A549 (cell line): ENCODE data around the gene DGLUCY. TPM values are rescaled to one million over a fixed set of nuclear protein-coding genes. Genes with fewer than 3 reads are reported as not detected.

Source experiments
- ATAC-seq, 2 experiments: fragments of 200-7000 bp in 1 of 2; fragments of >200 bp in 1 of 2; cut with Nextera tagmentation in 1 of 2; cut with Tn5 transposase in 1 of 2; 3 replicates each; pipeline versions ENCODE4 v1.8.0 to v1.9.1; 2018 to 2020; ENCODE audit warnings: mild to moderate bottlenecking in 1 of 2, moderate library complexity in 1 of 2
- CTCF ChIA-PET: fragments of 300-600 bp; sonication (Branson Sonifier 250); formaldehyde crosslinking; extraction: SDS; loops from one replicate; lab custom pipeline; 2021; ENCODE audit warnings: antibody characterized with exemption, inconsistent platforms; lab: Yijun Ruan, JAX
- POLR2A ChIA-PET: fragments of 350-600 bp; formaldehyde crosslinking; extraction: SDS; loops from one replicate; lab custom pipeline; 2021; ENCODE audit warnings: antibody characterized with exemption, inconsistent platforms; lab: Yijun Ruan, JAX
- DNase-seq, 2 experiments: peaks; one replicate each; pipeline versions ENCODE4 v3.0.0 to v3.0.0-alpha.2; 2011 to 2016; ENCODE audit warnings: low read depth in 1 of 2, low spot score in 1 of 2
- FAIRE-seq: peaks from 2 replicates; lab custom pipeline; 2011; peaks lifted over from hg19 to GRCh38; lab: Jason Lieb, UNC
- H3K27ac ChIP-seq, 2 experiments: fragments of >200 bp; sonication (Bioruptor Twin); formaldehyde crosslinking; 3 replicates each; pipeline ENCODE4 v1.5.1; 2016 to 2017
- H3K4me1 ChIP-seq: fragments of >200 bp; sonication (Bioruptor Twin); formaldehyde crosslinking; 3 replicates; pipeline ENCODE4 v1.6.1; 2016
- H3K4me2 ChIP-seq: fragments of >200 bp; sonication (Bioruptor Twin); formaldehyde crosslinking; 3 replicates; pipeline ENCODE4 v1.6.1; 2016
- H3K4me3 ChIP-seq: fragments of >200 bp; sonication (Bioruptor Twin); formaldehyde crosslinking; 3 replicates; pipeline ENCODE4 v1.5.1; 2016
- H3K9me3 ChIP-seq: fragments of >200 bp; sonication (Bioruptor Twin); formaldehyde crosslinking; 3 replicates; pipeline ENCODE4 v1.6.1; 2016
- CBX8 ChIP-seq: fragments of 200-600 bp; sonication (generic); IDR thresholded peaks from 2 replicates; pipeline ENCODE4 v1.6.1; 2016
- EHF ChIP-seq: fragments of 250-450 bp; sonication (Bioruptor Pico); IDR thresholded peaks from 2 replicates; pipeline ENCODE4 v1.5.0; 2020; ENCODE audit warnings: mild to moderate bottlenecking
- EHMT2 ChIP-seq: fragments of 200-600 bp; sonication (generic); IDR thresholded peaks from 2 replicates; pipeline ENCODE4 v1.6.1; 2016; ENCODE audit warnings: antibody characterized with exemption, low read depth, mild to moderate bottlenecking, moderate library complexity
- ELK1 ChIP-seq: fragments of 150-350 bp; IDR thresholded peaks from 2 replicates; pipeline ENCODE4 v1.6.1; 2014; ENCODE audit warnings: low read depth, mild to moderate bottlenecking, low read length
- ESRRA ChIP-seq: fragments of 150-350 bp; IDR thresholded peaks from 2 replicates; pipeline ENCODE4 v1.6.1; 2014; ENCODE audit warnings: mild to moderate bottlenecking, low read length, borderline replicate concordance
- FOSB ChIP-seq: fragments of 250-450 bp; sonication (Bioruptor Pico); IDR thresholded peaks from 2 replicates; pipeline ENCODE4 v1.5.0; 2020; ENCODE audit warnings: mild to moderate bottlenecking, moderate library complexity
- FOSL2 ChIP-seq, 2 experiments: fragments of 450-650 bp in 1 of 2; fragments of >200 bp in 1 of 2; sonication (Bioruptor Twin) in 1 of 2; formaldehyde crosslinking; IDR thresholded peaks; 2 replicates each; pipeline versions ENCODE4 v1.5.0 to v1.6.1; 2016 to 2020; ENCODE audit warnings: mild to moderate bottlenecking in 1 of 2, moderate library complexity in 1 of 2
- GATA3 ChIP-seq: IDR thresholded peaks from 2 replicates; pipeline ENCODE4 v1.6.1; 2012; ENCODE audit warnings: borderline replicate concordance
- HES2 ChIP-seq: fragments of >200 bp; sonication (Bioruptor Twin); formaldehyde crosslinking; IDR thresholded peaks from 2 replicates; pipeline ENCODE4 v1.6.1; 2016
- HOXA7 ChIP-seq: fragments of 250-450 bp; sonication (Bioruptor Pico); IDR thresholded peaks from 2 replicates; pipeline ENCODE4 v1.5.0; 2020; ENCODE audit warnings: mild to moderate bottlenecking, moderate library complexity
- HOXB13 ChIP-seq: fragments of 250-450 bp; sonication (Bioruptor Pico); IDR thresholded peaks from 2 replicates; pipeline ENCODE4 v1.5.0; 2020; ENCODE audit warnings: low read depth, mild to moderate bottlenecking, moderate library complexity
- HOXB5 ChIP-seq: fragments of 250-450 bp; sonication (Bioruptor Pico); IDR thresholded peaks from 2 replicates; pipeline ENCODE4 v1.5.0; 2020; ENCODE audit warnings: mild to moderate bottlenecking, moderate library complexity
- JUN ChIP-seq, 2 experiments: fragments of >200 bp; sonication (Bioruptor Twin); formaldehyde crosslinking; IDR thresholded peaks; 2 replicates in 1 of 2; 3 replicates in 1 of 2; pipeline ENCODE4 v1.6.1; 2016 to 2017
- MAFK ChIP-seq: fragments of 450-650 bp; IDR thresholded peaks from 2 replicates; pipeline ENCODE4 v1.6.1; 2014; ENCODE audit not compliant: partially characterized antibody
- PHF8 ChIP-seq: fragments of 200-600 bp; sonication (generic); IDR thresholded peaks from 2 replicates; pipeline ENCODE4 v1.6.1; 2016; ENCODE audit warnings: low read depth, mild to moderate bottlenecking, antibody characterized with exemption, moderate library complexity, borderline replicate concordance
- POLR2A ChIP-seq: IDR thresholded peaks from 2 replicates; pipeline ENCODE4 v1.6.1; 2012; ENCODE audit warnings: mild to moderate bottlenecking, low read length
- REST ChIP-seq: fragments of 200-600 bp; sonication (generic); IDR thresholded peaks from 2 replicates; pipeline ENCODE4 v1.6.1; 2016; ENCODE audit warnings: antibody characterized with exemption, mild to moderate bottlenecking, moderate library complexity
- SMC3 ChIP-seq: fragments of >200 bp; sonication (Bioruptor Twin); formaldehyde crosslinking; IDR thresholded peaks from 3 replicates; pipeline ENCODE4 v1.6.1; 2018; ENCODE audit warnings: inconsistent platforms
- TFCP2L1 ChIP-seq: fragments of 250-450 bp; sonication (Bioruptor Pico); IDR thresholded peaks from 2 replicates; pipeline ENCODE4 v1.5.0; 2021; ENCODE audit warnings: mild to moderate bottlenecking
- USF2 ChIP-seq: fragments of 450-650 bp; IDR thresholded peaks from 2 replicates; pipeline ENCODE4 v1.6.1; 2014; ENCODE audit warnings: antibody characterized with exemption
- ZC3H11A ChIP-seq: fragments of 450-650 bp; IDR thresholded peaks from 2 replicates; pipeline ENCODE4 v1.6.1; 2014; ENCODE audit warnings: antibody characterized with exemption, mild to moderate bottlenecking
- ZFP36 ChIP-seq: fragments of 450-650 bp; IDR thresholded peaks from 2 replicates; pipeline ENCODE4 v1.6.1; 2014; ENCODE audit warnings: borderline replicate concordance; ENCODE audit not compliant: partially characterized antibody
- WGBS: methylation state at CpG from one replicate; pipeline ENCODE4 v1.1.6; 2017; ENCODE audit errors: missing lambda C conversion rate; 5-methylcytosine and 5-hydroxymethylcytosine counted together
- polyA plus RNA-seq, 4 experiments: library from polyadenylated mRNA; depleted of rRNA in 3 of 4; stranded (reverse); fragments of >200 nt; fragmentation: RNase III in 1 of 4; extraction: RNeasy Plus Mini Kit Qiagen cat#74134 plus additional on column Dnase treatment in 1 of 4; gene quantifications; 2 replicates in 3 of 4; 3 replicates in 1 of 4; pipeline ENCODE4 v1.2.3, GENCODE V29; 2011 to 2017
- TF ChIP-seq, protein P1 (sequence below): IDR thresholded peaks from 2 replicates; pipeline ENCODE4 v1.6.1; 2012
- TF ChIP-seq, protein P2 (sequence below): fragments of 250-450 bp; sonication (Bioruptor Pico); IDR thresholded peaks from 2 replicates; pipeline ENCODE4 v1.5.0; 2021; ENCODE audit warnings: mild to moderate bottlenecking, moderate library complexity, borderline replicate concordance

Gene DGLUCY
- polyA plus RNA-seq, 2 of the 4 experiments (the other 2 are of a cell fraction) = 14.4 to 17.5 TPM

DNA sequence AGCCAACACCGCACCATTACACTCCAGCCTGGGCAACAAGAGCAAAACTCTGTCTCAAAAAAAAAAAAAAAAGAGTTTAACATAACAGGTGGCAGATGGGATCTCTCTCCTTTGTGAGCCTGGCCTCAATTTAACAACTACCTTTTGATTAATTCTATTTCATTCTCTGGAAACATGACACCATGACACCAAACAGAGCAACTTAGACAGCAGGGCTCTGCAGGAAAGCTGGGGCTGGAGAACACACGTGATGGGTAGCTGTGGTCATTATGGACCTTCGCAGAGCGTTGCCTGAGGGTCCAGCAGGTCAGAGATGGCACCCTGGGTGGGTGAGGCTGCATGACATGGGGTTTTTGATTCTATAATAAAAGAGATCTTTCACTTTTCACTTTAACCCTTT lies 1.7 kb upstream of the DGLUCY start:
- ChIA-PET CTCF (interaction anchor here (0.6 to 1.3 kb wide), 5 partner anchors 41 to 253 kb away, joined by 3 to 4 read pairs (median 3); no protein-coding TSS in a partner anchor), POLR2A (no interaction called here)
- FAIRE-seq = no peak
- Histone ChIP-seq H3K4me1 (peaks cover 25% of the 10 kb centered on the region), H3K4me3 (no peak overlapping the region), H3K4me2 (no peak overlapping the region), H3K9me3 (no peaks in the 10 kb centered on the region), H3K27ac (no peak overlapping the region)
- WGBS = 99% methylated on average over 4 of the region's 4 CpGs
- DNase-seq = no peak
- ATAC-seq = no peak
- no peak for TF ChIP-seq EHMT2
- TF ChIP-seq FOSL2 (IDR thresholded peaks at IDR 0.05) = no peak
- TF ChIP-seq FOSL2 (CRISPR knock-in tag; IDR thresholded peaks at IDR 0.05) = no peak
- TF ChIP-seq ZC3H11A = no peak

GRCh38 chr14:91114079-91115065 lies 499 bp downstream of the DGLUCY start:
- POLR2A ChIA-PET = interaction anchor here (0.6 to 2.2 kb wide), 4 partner anchors 14 to 54 kb away, joined by 3 to 13 read pairs (median 8); partner anchors contain the start of gene RPS6KA5
- H3K9me3 ChIP-seq = no peaks in the 10 kb centered on the region
- peak overlapping the region; percentile 83 to 90 for H3K27ac ChIP-seq
- WGBS = 20% methylated on average over 18 of the region's 18 CpGs
- FAIRE-seq = no peak
- peaks cover 27% of the 10 kb centered on the region for H3K4me1 ChIP-seq
- H3K4me2 ChIP-seq = peak overlapping the region; percentile 84
- DNase-seq = peak in 1 of 2 experiments; percentile 38
- peak overlapping the region; percentile 45 for H3K4me3 ChIP-seq
- peak; percentile 78 to 85 for ATAC-seq
- CTCF ChIA-PET = interaction anchor here (0.6 to 2.4 kb wide), 9 partner anchors 8 to 215 kb away, joined by 3 to 8 read pairs (median 3); no protein-coding TSS in a partner anchor
- TF ChIP-seq HOXA7 (CRISPR knock-in tag) (no peak), HOXB5 (CRISPR knock-in tag) (no peak), ESRRA (no peak), EHMT2 (no peak), MAFK (no peak), EHF (CRISPR knock-in tag) (no peak), HES2 (no peak), HOXB13 (CRISPR knock-in tag) (no peak), CBX8 (no peak), TFCP2L1 (CRISPR knock-in tag) (no peak), ELK1 (no peak), ZFP36 (no peak), USF2 (peak; percentile 75), JUN (IDR thresholded peaks at IDR 0.05) (0 out of 5 replicates have a peak, but pooled peaks of 1 of the 2 experiments have one; percentile 28), PHF8 (peak; percentile 8; the same call in 1 of the 2 replicates), GATA3 (no peak), FOSB (CRISPR knock-in tag) (no peak), POLR2A (peak; percentile 47), SMC3 (no peak), ZC3H11A (no peak), REST (no peak)
- TF ChIP-seq, protein P1, sequence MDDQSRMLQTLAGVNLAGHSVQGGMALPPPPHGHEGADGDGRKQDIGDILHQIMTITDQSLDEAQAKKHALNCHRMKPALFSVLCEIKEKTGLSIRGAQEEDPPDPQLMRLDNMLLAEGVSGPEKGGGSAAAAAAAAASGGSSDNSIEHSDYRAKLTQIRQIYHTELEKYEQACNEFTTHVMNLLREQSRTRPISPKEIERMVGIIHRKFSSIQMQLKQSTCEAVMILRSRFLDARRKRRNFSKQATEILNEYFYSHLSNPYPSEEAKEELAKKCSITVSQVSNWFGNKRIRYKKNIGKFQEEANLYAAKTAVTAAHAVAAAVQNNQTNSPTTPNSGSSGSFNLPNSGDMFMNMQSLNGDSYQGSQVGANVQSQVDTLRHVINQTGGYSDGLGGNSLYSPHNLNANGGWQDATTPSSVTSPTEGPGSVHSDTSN = no peak
- TF ChIP-seq, protein P2, sequence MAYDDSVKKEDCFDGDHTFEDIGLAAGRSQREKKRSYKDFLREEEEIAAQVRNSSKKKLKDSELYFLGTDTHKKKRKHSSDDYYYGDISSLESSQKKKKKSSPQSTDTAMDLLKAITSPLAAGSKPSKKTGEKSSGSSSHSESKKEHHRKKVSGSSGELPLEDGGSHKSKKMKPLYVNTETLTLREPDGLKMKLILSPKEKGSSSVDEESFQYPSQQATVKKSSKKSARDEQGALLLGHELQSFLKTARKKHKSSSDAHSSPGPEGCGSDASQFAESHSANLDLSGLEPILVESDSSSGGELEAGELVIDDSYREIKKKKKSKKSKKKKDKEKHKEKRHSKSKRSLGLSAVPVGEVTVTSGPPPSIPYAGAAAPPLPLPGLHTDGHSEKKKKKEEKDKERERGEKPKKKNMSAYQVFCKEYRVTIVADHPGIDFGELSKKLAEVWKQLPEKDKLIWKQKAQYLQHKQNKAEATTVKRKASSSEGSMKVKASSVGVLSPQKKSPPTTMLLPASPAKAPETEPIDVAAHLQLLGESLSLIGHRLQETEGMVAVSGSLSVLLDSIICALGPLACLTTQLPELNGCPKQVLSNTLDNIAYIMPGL (CRISPR knock-in tag) = no peak
